SKM-1 treated with dmso at 0.1 percent for 144 hours (cell line): ENCODE results near the gene EML4.
"Not testable (repeated sequence)": the region's sequence is repeated elsewhere in the genome, so short reads cannot be mapped to it uniquely, and the experiment has no call there.

ENCODE experiments used
- DNase-seq: peaks from one replicate; lab custom pipeline; 2025; ENCODE audit not compliant: unreplicated experiment; lab: John Stamatoyannopoulos, UW

The EML4 gene

DNA sequence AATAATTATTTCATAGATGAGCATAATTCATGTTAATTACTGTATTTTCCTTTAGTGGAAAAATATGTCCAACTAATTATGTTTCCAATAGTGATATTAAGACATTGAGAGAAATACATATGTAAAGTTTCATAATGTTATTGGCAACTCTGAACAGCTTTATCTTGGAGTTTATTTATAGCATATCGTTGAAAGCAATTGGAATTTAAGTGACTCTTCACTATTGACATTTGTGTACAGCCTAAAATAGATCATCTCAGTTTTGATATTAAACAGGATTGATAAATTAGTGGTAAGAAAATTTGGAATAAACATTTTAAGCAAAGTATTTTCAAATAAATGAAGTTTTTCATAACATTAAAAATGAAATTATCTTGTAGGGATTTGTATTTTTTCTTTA, 79.7 kb downstream of the EML4 start:
- DNase-seq = no peak

DNA sequence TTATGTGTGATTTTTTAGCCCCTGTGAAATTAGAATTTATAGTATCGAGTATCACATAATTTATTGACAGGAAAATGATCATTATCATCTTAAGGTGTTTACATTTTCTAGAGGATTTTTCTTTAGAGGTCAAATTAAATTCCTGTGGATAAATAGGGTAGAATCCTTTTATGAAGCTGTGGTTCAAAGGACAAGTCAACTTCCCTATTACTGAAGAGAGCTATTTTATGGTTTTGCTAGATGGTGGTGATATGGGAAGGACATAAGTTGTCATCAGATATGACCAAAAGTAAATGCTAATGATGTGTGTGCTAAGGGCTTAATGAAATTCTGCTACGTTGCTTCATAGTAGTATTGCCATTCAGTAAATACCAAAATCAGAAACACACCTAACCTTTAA, 80.1 kb downstream of the EML4 start:
- no peak for DNase-seq

DNA sequence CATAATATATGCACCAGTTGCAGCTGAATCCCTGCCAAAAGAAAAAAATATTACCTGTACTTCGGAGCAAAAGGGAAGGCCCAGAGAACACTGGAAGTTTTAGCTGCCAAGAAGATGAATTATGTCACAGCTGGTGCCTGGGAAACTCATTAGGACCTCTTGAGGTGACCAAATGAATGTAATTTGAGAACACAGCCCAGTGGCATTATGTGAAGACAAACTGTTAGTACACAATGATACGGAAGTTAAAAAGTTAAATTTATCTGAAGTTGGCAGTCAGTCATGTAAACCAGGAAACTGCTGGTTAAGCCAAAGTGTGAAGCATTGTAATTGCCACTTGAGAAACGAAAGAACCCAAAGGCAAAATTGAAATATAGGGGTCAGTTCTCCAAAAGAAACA, 80.7 kb downstream of the EML4 start:
- no peak for DNase-seq

DNA sequence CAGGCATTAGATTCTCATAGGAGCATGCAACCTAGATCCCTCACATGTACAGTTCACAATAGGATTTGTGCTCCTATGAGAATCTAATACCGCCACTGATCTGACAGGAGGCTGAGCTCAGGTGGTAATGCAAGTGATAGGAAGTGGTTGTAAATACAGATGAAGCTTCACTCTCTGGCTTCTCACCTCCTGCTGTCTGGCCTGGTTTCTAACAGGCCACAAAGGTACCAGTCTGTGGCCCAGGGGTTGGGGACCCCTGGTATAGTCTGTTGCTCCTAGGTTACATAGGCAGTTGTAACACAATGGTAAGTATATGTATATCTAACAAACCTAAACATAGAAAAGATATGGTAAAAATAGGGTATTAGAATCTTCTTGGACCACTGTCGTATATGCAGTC, 81.8 kb downstream of the EML4 start:
- no peak for DNase-seq

GRCh38 chr2:42252464-42252863, 83.3 kb downstream of the EML4 start:
- DNase-seq = no peak

DNA sequence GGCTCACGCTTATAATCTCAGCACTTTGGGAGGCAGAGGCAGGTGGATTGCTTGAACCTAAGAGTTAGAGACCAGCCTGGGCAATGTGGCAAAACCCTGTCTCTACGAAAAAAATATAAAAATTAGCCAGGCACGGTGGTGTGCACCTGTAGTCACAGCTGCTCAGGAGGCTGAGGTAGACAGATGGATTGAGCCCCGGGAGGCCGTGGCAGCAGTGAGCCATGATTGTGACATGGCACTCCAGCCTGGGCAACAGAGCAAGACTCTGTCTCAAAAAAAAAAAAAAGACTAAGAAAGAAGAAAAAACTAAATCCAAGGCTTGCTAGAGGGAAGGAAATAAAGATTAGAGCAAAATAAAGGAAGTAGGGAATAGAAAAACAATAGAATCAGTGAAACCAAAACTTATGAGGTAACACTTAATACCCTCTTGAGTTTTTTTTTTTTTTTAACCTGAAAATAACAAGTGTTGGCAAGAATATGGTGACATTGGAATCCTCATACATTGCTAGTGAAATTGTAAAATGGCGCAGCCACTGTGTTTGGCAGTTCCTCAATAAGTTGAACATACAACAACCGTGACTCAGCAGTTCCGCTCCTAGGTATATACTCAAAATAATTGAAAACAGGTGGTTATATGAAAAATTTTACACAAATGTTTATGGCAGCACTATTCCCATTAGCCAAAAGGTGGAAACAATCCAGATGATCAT, 85.2 kb downstream of the EML4 start:
- DNase-seq = no peak

DNA sequence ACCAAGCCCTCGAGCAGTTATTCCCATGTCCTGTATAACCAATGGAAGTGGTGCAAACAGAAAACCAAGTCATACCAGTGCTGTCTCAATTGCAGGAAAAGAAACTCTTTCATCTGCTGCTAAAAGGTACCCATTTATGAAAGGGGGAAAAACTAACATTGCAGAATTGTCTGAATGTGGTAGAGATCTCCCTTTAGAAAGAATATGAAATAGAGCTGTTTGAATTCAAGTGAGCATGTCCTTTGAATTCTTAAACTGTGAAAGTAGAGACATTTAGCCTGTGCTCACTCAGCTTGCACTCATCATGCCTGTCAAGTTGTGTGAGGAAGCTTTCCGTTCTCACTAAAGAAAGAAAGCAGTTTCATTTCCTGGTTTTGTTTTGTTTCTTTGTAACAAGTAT, 87.4 kb downstream of the EML4 start:
- no peak for DNase-seq

DNA sequence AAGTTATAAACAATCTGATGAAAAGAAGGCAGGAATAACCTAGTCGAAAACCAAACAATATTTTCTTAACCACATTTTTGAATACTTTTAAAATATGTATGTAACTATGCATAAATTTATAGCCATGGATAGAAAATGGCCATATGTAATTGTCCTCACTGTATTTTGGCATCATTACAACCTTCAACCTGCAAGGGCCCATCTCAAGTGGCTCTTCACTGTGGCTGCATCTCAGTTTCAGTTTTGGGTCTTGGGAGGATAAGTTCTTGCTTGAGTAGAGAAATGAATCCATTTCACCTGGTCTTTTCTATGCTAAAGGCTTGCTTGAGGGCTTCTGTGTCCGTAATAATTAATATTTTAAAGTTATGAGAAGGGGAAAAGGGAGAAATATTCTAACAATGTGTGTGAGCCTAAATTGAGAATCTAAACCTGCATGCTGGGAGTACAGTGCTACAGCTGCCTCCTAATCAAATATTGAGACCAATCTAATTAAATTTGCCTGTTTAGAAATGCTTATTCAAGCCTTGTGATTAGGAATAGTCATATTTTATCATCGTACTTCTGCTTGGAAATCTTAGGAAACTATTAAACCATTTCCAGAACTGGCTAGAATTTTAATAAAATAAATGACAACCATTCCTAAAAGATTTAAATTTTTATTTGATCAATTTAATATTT, 92.5 kb downstream of the EML4 start:
- DNase-seq = no peak

- DNase-seq = no peak
Observed at GRCh38 chr2:42266236-42266635, 97.1 kb downstream of the EML4 start.

- DNase-seq = no peak
Observed at GRCh38 chr2:42267530-42267929, 98.4 kb downstream of the EML4 start.

DNA sequence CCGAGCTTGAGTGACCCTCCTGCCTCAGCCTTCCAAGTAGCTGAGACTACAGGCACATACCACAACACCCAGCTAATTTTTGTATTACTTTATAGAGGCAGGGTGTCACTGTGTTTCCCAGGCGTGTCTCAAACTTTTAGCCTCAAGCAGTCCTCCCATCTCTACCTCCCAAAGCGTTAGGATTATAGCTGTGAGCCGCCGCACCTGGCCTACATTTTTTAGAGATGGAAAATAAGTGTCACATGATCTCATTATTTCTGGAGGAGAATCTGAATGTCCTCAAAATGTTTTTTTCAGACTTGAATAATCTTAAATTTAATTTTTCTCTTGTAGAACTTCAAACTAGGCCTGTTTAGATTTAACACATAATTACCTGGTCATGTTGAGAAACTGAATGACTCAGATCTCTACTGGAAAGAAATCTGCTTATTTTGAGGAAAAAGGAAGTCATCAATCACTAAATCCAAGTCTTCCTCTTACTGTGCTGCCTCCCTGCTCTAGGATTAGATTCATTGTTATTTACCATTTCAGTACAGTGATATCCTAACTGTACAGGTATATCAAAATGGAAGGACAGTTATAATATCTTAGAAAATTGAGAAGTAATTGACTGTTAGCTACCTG, 99.5 kb downstream of the EML4 start:
- DNase-seq = no peak

DNA sequence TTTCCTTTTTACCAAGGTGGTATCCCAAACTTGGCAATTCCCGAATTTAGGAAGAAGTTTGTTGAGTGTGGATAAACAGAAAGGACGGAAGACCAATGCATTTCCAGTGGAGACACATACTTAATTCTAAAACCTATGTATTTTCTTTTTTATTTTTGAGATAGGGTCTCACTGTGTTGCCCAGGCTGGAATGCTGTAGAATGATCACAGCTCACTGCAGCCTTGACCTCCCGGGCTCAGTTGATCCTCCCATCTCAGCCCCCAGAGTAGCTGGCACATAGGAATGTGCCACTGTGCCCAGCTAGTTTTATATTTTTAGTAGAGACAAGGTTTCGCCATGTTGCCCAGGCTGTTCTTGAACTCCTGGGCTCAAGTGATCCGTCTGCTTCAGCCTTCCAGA, 101.6 kb downstream of the EML4 start:
- DNase-seq = no peak

GRCh38 chr2:42271246-42271645, 102.1 kb downstream of the EML4 start:
- not testable (repeated sequence) for DNase-seq

DNA sequence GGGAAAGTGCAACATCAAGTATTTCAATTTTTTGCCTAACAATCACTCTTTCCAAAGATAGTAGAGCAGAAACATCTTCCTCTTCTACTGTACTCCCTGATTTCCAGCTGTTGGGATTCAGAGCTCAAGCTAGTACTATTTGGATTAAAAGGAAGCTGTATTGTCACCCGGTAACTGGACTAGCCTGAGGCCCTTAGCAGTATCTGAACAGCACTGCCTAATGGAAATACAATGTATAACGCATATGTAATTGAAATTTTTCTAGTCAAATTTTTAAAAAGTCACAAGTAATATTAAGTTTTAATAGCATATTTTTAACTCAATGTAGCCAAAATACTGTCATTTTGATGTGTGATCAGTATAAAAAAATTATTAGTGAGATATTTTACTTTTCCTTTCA, 105.7 kb downstream of the EML4 start:
- DNase-seq = no peak

DNA sequence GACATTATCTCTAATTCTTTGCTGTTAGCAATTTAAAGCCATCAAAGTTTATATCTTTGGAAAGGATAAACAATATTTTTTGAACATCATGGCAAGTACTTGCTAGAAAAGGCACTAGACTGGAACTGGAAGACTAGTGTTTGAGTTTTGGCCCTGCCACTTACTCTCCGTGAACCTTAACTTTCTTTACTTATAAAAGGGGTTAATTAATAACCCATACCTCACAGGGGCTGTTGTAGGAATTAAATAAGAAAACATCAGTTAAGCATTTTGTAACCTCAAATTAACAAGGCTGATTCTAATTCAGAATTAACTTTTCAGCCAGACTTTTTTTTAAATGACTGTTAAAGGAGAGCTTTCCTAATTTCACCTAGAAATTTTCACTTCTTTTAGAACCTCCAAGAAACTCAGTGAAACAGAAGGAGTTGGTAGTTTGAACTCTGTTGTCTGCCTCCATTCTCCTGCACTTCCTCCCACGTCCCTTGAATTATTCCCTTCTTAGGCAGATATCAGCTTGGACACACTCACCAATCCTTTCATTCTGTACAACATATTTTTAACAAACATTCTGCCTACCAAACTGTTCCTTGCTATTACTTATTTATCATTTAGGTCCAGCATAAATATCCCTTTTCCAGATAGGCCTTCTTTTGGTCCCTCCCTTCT, 112.4 kb downstream of the EML4 start:
- DNase-seq = no peak

DNA sequence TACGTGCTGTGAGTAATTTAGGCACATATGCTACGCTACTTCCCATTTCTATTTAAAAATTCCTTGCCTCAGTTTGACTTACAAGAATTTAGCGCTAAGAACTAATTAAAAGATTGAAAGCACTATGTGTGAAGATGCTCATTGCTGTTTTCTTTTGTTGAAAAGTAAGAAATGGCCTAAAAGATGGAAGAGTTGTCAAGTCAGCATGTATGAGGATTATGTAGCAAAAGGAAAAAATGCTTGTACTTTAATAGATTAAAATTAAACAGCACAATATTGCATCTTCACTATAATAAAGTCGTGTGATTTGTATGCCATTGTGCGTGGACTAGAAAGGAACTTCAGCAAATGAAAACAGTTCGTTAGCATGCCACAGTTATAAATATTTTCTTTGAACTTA, 114.9 kb downstream of the EML4 start:
- no peak for DNase-seq

- DNase-seq = no peak
Observed at GRCh38 chr2:42286268-42286946, 117.3 kb downstream of the EML4 start.

DNA sequence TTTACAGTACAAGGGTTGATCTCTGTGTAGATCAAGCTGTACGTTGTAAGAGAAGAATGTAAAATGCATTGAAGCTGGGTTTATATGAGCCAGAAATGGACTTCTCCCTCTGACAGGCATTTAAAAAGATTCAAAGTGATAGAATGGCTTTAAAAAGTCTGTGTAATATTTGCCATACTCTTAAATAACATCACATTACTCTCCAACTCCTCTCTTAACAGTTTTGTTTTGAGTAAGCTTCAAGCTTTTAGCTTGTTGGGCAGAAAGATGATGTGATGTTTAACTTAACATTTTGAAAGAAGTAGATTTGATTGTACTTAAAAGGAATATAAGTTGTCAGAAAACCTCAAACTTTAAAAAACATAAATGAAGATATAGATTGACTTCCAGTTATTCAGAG, 119.7 kb downstream of the EML4 start:
- DNase-seq = no peak

- no peak for DNase-seq
Observed at GRCh38 chr2:42289222-42289621, 120.1 kb downstream of the EML4 start.

GRCh38 chr2:42290005-42290404, 120.9 kb downstream of the EML4 start:
- no peak for DNase-seq

DNA sequence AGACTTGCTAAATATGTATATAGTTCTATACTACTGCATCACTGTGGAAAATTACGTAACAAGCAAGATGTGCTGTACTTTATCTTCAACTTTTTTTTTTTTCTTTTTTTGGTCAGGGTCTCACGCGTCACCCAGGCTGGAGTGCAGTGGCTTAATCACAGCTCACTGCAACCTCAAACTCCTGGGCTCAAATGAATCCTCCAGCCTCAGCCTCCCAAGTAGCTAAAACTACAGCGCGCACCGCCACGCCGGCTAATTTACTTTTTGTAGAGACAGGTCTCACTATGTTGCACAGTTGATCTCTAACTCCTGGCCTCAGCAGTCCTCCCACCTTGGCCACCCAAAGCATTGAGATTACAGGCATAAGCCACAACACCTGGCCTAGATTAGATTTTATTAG, 123.9 kb downstream of the EML4 start:
- DNase-seq = no peak
